CD14-positive monocyte (primary cell): ENCODE measurements around the gene TMEM141. TPM values are rescaled to one million over a fixed set of nuclear protein-coding genes. Genes with fewer than 3 reads are reported as not detected.

Source experiments
- DNase-seq, 3 donors: peaks; one replicate each; pipeline ENCODE4 v3.0.0-alpha.2; 2011 to 2022
- H2AFZ ChIP-seq: 2 replicates; pipeline ENCODE4 v1.6.0; 2012; ENCODE audit warnings: mild to moderate bottlenecking, low read depth, low read length, inconsistent platforms; ENCODE audit not compliant: insufficient read depth, poor library complexity, severe bottlenecking
- H3K27ac ChIP-seq, 2 donors: 1 replicate in 1 of 2; 2 replicates in 1 of 2; pipeline ENCODE4 v1.5.1; 2012 to 2013; ENCODE audit warnings: low read length in 2 of 2, control low read depth in 1 of 2, inconsistent platforms in 1 of 2, low read depth in 1 of 2, mild to moderate bottlenecking in 1 of 2
- H3K27me3 ChIP-seq, 2 donors: one replicate each; pipeline versions ENCODE4 v1.6.0 to v1.6.1; 2011 to 2013; ENCODE audit warnings: low read length in 2 of 2; ENCODE audit not compliant: control insufficient read depth in 2 of 2, insufficient read depth in 2 of 2
- H3K36me3 ChIP-seq, 2 donors: replicated peaks in 1 of 2; 1 replicate in 1 of 2; 2 replicates in 1 of 2; pipeline versions ENCODE4 v1.5.1 to v1.6.1; 2012 to 2013; ENCODE audit warnings: low read length in 2 of 2, control low read depth in 1 of 2, inconsistent platforms in 1 of 2, mild to moderate bottlenecking in 1 of 2; ENCODE audit not compliant: insufficient read depth in 2 of 2, control insufficient read depth in 1 of 2
- H3K4me1 ChIP-seq, 2 donors: 1 replicate in 1 of 2; 2 replicates in 1 of 2; pipeline versions ENCODE4 v1.5.1 to v1.6.1; 2012 to 2013; ENCODE audit warnings: low read length in 2 of 2, control low read depth in 1 of 2, inconsistent platforms in 1 of 2, mild to moderate bottlenecking in 1 of 2, moderate library complexity in 1 of 2; ENCODE audit not compliant: insufficient read depth in 2 of 2, control insufficient read depth in 1 of 2
- H3K4me2 ChIP-seq: replicated peaks from 2 replicates; pipeline ENCODE3; 2012; ENCODE audit warnings: low read length, moderate library complexity, mild to moderate bottlenecking; ENCODE audit not compliant: poor library complexity, severe bottlenecking; ENCODE audit errors: extremely low read depth
- H3K4me3 ChIP-seq, 3 experiments: fragments of 200-600 bp in 1 of 3; sonication (generic) in 1 of 3; replicated peaks in 1 of 3; 1 replicate in 2 of 3; 2 replicates in 1 of 3; pipeline ENCODE4 v1.5.1; 2011 to 2013; ENCODE audit warnings: low read length in 3 of 3, mild to moderate bottlenecking in 3 of 3, control low read depth in 2 of 3, low read depth in 2 of 3, inconsistent platforms in 1 of 3, moderate library complexity in 1 of 3
- H3K79me2 ChIP-seq: 2 replicates; pipeline ENCODE4 v1.6.0; 2012; ENCODE audit warnings: mild to moderate bottlenecking, control low read depth, inconsistent platforms, low read length, moderate library complexity; ENCODE audit not compliant: insufficient read depth
- H3K9ac ChIP-seq: 2 replicates; pipeline ENCODE4 v1.6.0; 2017; ENCODE audit warnings: low read length, mild to moderate bottlenecking; ENCODE audit not compliant: insufficient read depth, poor library complexity, severe bottlenecking
- H3K9me3 ChIP-seq, 2 donors: replicated peaks in 1 of 2; 1 replicate in 1 of 2; 2 replicates in 1 of 2; pipeline versions ENCODE4 v1.5.1 to v1.6.1; 2012 to 2013; ENCODE audit warnings: low read length in 2 of 2, control low read depth in 1 of 2; ENCODE audit not compliant: control insufficient read depth in 1 of 2, insufficient read depth in 1 of 2
- H4K20me1 ChIP-seq: 2 replicates; pipeline ENCODE4 v1.6.0; 2012; ENCODE audit warnings: mild to moderate bottlenecking, low read length, control low read depth, moderate library complexity; ENCODE audit not compliant: insufficient read depth
- H3K27ac Mint-ChIP-seq, 7 donors: one replicate each; pipeline ENCODE4 v1.8.0; 2020; ENCODE audit warnings: mild to moderate bottlenecking in 7 of 7, mixed read lengths in 7 of 7, moderate library complexity in 6 of 7, inconsistent platforms in 2 of 7
- H3K27me3 Mint-ChIP-seq, 3 donors: one replicate each; pipeline ENCODE4 v1.8.0; 2021 to 2022; ENCODE audit warnings: low read depth in 3 of 3, mild to moderate bottlenecking in 3 of 3, mixed read lengths in 3 of 3, moderate library complexity in 3 of 3, inconsistent platforms in 1 of 3
- H3K36me3 Mint-ChIP-seq, 2 donors: one replicate each; pipeline ENCODE4 v1.8.0; 2020; ENCODE audit warnings: mixed read lengths in 2 of 2, inconsistent platforms in 1 of 2, mild to moderate bottlenecking in 1 of 2
- H3K4me1 Mint-ChIP-seq: one replicate; pipeline ENCODE4 v1.8.0; 2020; ENCODE audit warnings: mild to moderate bottlenecking, mixed read lengths
- H3K4me3 Mint-ChIP-seq, 2 donors: one replicate each; pipeline ENCODE4 v1.8.0; 2020; ENCODE audit warnings: mild to moderate bottlenecking in 2 of 2, mixed read lengths in 2 of 2, moderate library complexity in 1 of 2
- H3K9me3 Mint-ChIP-seq, 7 donors: one replicate each; pipeline ENCODE4 v1.8.0; 2020 to 2022; ENCODE audit warnings: mixed read lengths in 7 of 7, mild to moderate bottlenecking in 6 of 7, moderate library complexity in 6 of 7, inconsistent platforms in 2 of 7
- CTCF ChIP-seq: fragments of 200-600 bp; IDR thresholded peaks from one replicate; pipeline ENCODE4 v1.8.0; 2022; ENCODE audit warnings: antibody characterized with exemption, mild to moderate bottlenecking
- WGBS: methylation state at CpG from one replicate; pipeline ENCODE4 v1.1.5; 2013; ENCODE audit warnings: missing lambda C conversion rate; ENCODE audit not compliant: insufficient coverage; 5-methylcytosine and 5-hydroxymethylcytosine counted together
- intact Hi-C, 2 donors: fragments of 100-400 bp; cut with micrococcal nuclease; formaldehyde crosslinking; loops; one replicate each; pipeline versions ENCODE4 v1.15.0 to v1.15.1; 2023
- polyA plus RNA-seq, 3 donors: library from polyadenylated mRNA; depleted of rRNA in 1 of 3; unstranded in 2 of 3; stranded (reverse) in 1 of 3; fragments of 300-500 nt in 2 of 3; fragments of >200 nt in 1 of 3; fragmentation: Illumina TruSeq in 2 of 3; gene quantifications; 1 replicate in 2 of 3; 2 replicates in 1 of 3; pipeline ENCODE4 v1.2.3, GENCODE V29; 2012 to 2021

Gene TMEM141
- polyA plus RNA-seq, 3 donors = 33.1 to 47.2 (median 39.2) TPM

- Mint-ChIP-seq H3K27me3 (peaks cover 10 to 19% (median 15%) of the 10 kb centered on the region in 3 donors), H3K36me3 (no peaks in the 10 kb centered on the region), H3K4me1 (peaks cover 4% of the 10 kb centered on the region), H3K4me3 (no peak overlapping the region), H3K9me3 (peaks cover 8 to 20% (median 14%) of the 10 kb centered on the region in 7 donors), H3K27ac (no peak overlapping the region)
- no peak for TF ChIP-seq CTCF
- Histone ChIP-seq H3K4me2 (no peak overlapping the region), H3K4me1 (peaks cover 0 to 3% of the 10 kb centered on the region in 2 donors), H3K9me3 (peaks cover 9 to 18% of the 10 kb centered on the region in 2 donors), H3K79me2 (no peaks in the 10 kb centered on the region), H3K27me3 (no peaks in the 10 kb centered on the region), H3K9ac (no peak overlapping the region), H4K20me1 (no peaks in the 10 kb centered on the region), H3K27ac (no peak overlapping the region), H3K4me3 (no peak overlapping the region), H2AFZ (no peak overlapping the region), H3K36me3 (no peaks in the 10 kb centered on the region)
- intact Hi-C loops = no loop called here
- no peak for DNase-seq
- WGBS = no CpG with 5 or more reads among the region's 3 CpGs
Measured at GRCh38 chr9:136771907-136772415, 19.2 kb upstream of the TMEM141 start.

GRCh38 chr9:136773386-136774044, 17.6 kb upstream of the TMEM141 start:
- Histone ChIP-seq H3K4me3 (no peak overlapping the region), H3K79me2 (no peaks in the 10 kb centered on the region), H3K36me3 (no peaks in the 10 kb centered on the region), H3K4me1 (peaks cover 0 to 3% of the 10 kb centered on the region in 2 donors), H3K27ac (no peak overlapping the region), H2AFZ (peak overlapping the region; percentile 41), H3K9me3 (peaks cover 9 to 18% of the 10 kb centered on the region in 2 donors), H4K20me1 (no peaks in the 10 kb centered on the region), H3K4me2 (no peak overlapping the region), H3K9ac (no peak overlapping the region), H3K27me3 (no peaks in the 10 kb centered on the region)
- TF ChIP-seq CTCF = no peak
- peaks cover 8 to 20% (median 14%) of the 10 kb centered on the region in 7 donors for H3K9me3 Mint-ChIP-seq
- intact Hi-C loops = no loop called here
- H3K36me3 Mint-ChIP-seq = no peaks in the 10 kb centered on the region
- peaks cover 4% of the 10 kb centered on the region for H3K4me1 Mint-ChIP-seq
- peaks cover 12 to 24% (median 14%) of the 10 kb centered on the region in 3 donors for H3K27me3 Mint-ChIP-seq
- H3K27ac Mint-ChIP-seq = no peak overlapping the region
- no peak overlapping the region for H3K4me3 Mint-ChIP-seq
- WGBS = 75% methylated on average over 3 of the region's 7 CpGs
- DNase-seq = peak in 2 of 3 donors; percentile 42 to 59
